Liver (tissue), 9 donors: ENCODE results near the gene PTGIR. TPM values are rescaled to one million over a fixed set of nuclear protein-coding genes. Genes with fewer than 3 reads are reported as not detected.

ENCODE experiments used
- DNase-seq: peaks from one replicate; pipeline ENCODE4 v3.0.0-alpha.2; 2017; ENCODE audit warnings: low spot score
- H3K27ac ChIP-seq, 2 donors: one replicate each; pipeline ENCODE4 v1.7.0; 2013; ENCODE audit warnings: inconsistent platforms in 2 of 2, low read length in 2 of 2, control low read depth in 1 of 2, low read depth in 1 of 2, mild to moderate bottlenecking in 1 of 2
- H3K27me3 ChIP-seq, 4 donors: one replicate each; pipeline versions ENCODE4 v1.6.1 to v1.7.0; 2013; ENCODE audit warnings: low read length in 3 of 4, inconsistent platforms in 1 of 4, mild to moderate bottlenecking in 1 of 4, moderate library complexity in 1 of 4; ENCODE audit not compliant: control insufficient read depth in 4 of 4, insufficient read depth in 4 of 4
- H3K36me3 ChIP-seq, 4 donors: one replicate each; pipeline versions ENCODE4 v1.6.1 to v1.7.0; 2013; ENCODE audit warnings: low read length in 3 of 4, mild to moderate bottlenecking in 3 of 4, low read depth in 1 of 4, moderate library complexity in 1 of 4; ENCODE audit not compliant: control insufficient read depth in 4 of 4, insufficient read depth in 3 of 4
- H3K4me1 ChIP-seq, 4 donors: one replicate each; pipeline versions ENCODE4 v1.6.1 to v1.7.0; 2013; ENCODE audit warnings: low read length in 3 of 4, mild to moderate bottlenecking in 3 of 4, moderate library complexity in 1 of 4; ENCODE audit not compliant: control insufficient read depth in 4 of 4, insufficient read depth in 4 of 4
- H3K4me3 ChIP-seq, 3 donors: one replicate each; pipeline versions ENCODE4 v1.6.1 to v1.7.0; 2013; ENCODE audit warnings: low read length in 3 of 3, control low read depth in 1 of 3, low read depth in 1 of 3, mild to moderate bottlenecking in 1 of 3
- H3K9ac ChIP-seq, 2 donors: one replicate each; pipeline ENCODE4 v1.7.0; 2013; ENCODE audit warnings: low read length in 2 of 2, mild to moderate bottlenecking in 2 of 2, moderate library complexity in 2 of 2, control low read depth in 1 of 2, low read depth in 1 of 2
- H3K9me3 ChIP-seq, 4 donors: one replicate each; pipeline versions ENCODE4 v1.6.1 to v1.7.0; 2013; ENCODE audit warnings: low read length in 3 of 4; ENCODE audit not compliant: control insufficient read depth in 4 of 4
- ATF3 ChIP-seq: IDR thresholded peaks from 2 replicates; pipeline ENCODE4 v1.6.1; 2016; ENCODE audit warnings: antibody characterized with exemption
- CTCF ChIP-seq: fragments of 150-350 bp; IDR thresholded peaks from 2 replicates; pipeline ENCODE4 v1.5.1; 2017; ENCODE audit warnings: improper control_type of control experiment, low read depth, low read length; ENCODE audit not compliant: missing input control
- EGR1 ChIP-seq, 2 donors: IDR thresholded peaks; 2 replicates each; pipeline ENCODE4 v1.6.1; 2016 to 2018; ENCODE audit warnings: antibody characterized with exemption in 2 of 2, low read depth in 2 of 2
- FOXA1 ChIP-seq: IDR thresholded peaks from 2 replicates; pipeline ENCODE4 v1.6.1; 2016; ENCODE audit warnings: antibody characterized with exemption
- FOXA2 ChIP-seq: IDR thresholded peaks from 2 replicates; pipeline ENCODE4 v1.6.1; 2016; ENCODE audit warnings: antibody characterized with exemption
- GABPA ChIP-seq, 2 donors: IDR thresholded peaks in 1 of 2; conservative IDR thresholded peaks in 1 of 2; 2 replicates each; pipeline ENCODE4 v1.6.1; 2016; ENCODE audit warnings: antibody characterized with exemption in 2 of 2, mild to moderate bottlenecking in 1 of 2, moderate library complexity in 1 of 2
- HNF4A ChIP-seq, 2 donors: conservative IDR thresholded peaks; 2 replicates each; pipeline ENCODE4 v1.6.1; 2016; ENCODE audit warnings: antibody characterized with exemption in 2 of 2, mild to moderate bottlenecking in 2 of 2
- HNF4G ChIP-seq: IDR thresholded peaks from 2 replicates; pipeline ENCODE4 v1.6.1; 2016; ENCODE audit warnings: antibody characterized with exemption
- JUND ChIP-seq, 2 donors: IDR thresholded peaks; 2 replicates each; pipeline ENCODE4 v1.6.1; 2016; ENCODE audit warnings: antibody characterized with exemption in 2 of 2
- NR2F2 ChIP-seq: IDR thresholded peaks from 2 replicates; pipeline ENCODE4 v1.6.1; 2016; ENCODE audit warnings: antibody characterized with exemption
- RAD21 ChIP-seq, 2 donors: IDR thresholded peaks; 2 replicates each; pipeline ENCODE4 v1.6.1; 2016; ENCODE audit warnings: antibody characterized with exemption in 2 of 2, mild to moderate bottlenecking in 2 of 2
- REST ChIP-seq: IDR thresholded peaks from 2 replicates; pipeline ENCODE4 v1.6.1; 2016; ENCODE audit warnings: antibody characterized with exemption, mild to moderate bottlenecking
- RXRA ChIP-seq, 2 donors: IDR thresholded peaks; 2 replicates each; pipeline ENCODE4 v1.6.1; 2017 to 2018; ENCODE audit warnings: antibody characterized with exemption in 2 of 2, mild to moderate bottlenecking in 1 of 2
- SP1 ChIP-seq: IDR thresholded peaks from 2 replicates; pipeline ENCODE4 v1.6.1; 2018; ENCODE audit warnings: antibody characterized with exemption, mild to moderate bottlenecking
- TAF1 ChIP-seq: conservative IDR thresholded peaks from 2 replicates; pipeline ENCODE4 v1.6.1; 2016; ENCODE audit warnings: antibody characterized with exemption, mild to moderate bottlenecking
- YY1 ChIP-seq: IDR thresholded peaks from 2 replicates; pipeline ENCODE4 v1.6.1; 2016; ENCODE audit warnings: antibody characterized with exemption, mild to moderate bottlenecking
- ZBTB33 ChIP-seq: IDR thresholded peaks from 2 replicates; pipeline ENCODE4 v1.6.1; 2016; ENCODE audit warnings: antibody characterized with exemption
- WGBS: extraction: QIAGEN DNeasy Blood & Tissue Kit; methylation state at CpG from one replicate; pipeline ENCODE4 v1.1.7; 2013; 5-methylcytosine and 5-hydroxymethylcytosine counted together
- polyA plus RNA-seq, 2 donors: library from polyadenylated mRNA; stranded (reverse) in 1 of 2; unstranded in 1 of 2; fragments of 200-250 nt in 1 of 2; fragments of >200 nt in 1 of 2; fragmentation: Nextera tagmentation in 1 of 2; extraction: Ambion mirVana in 1 of 2; gene quantifications; one replicate each; pipeline versions ENCODE4 v1.2.1 to v1.2.3, GENCODE V29; 2013 to 2015
- total RNA-seq, 2 donors: library from RNA; depleted of rRNA; stranded (reverse); fragments of >200 nt; gene quantifications; one replicate each; pipeline ENCODE4 v1.2.3, GENCODE V29; 2014
- donor health status: healthy.
- donor health status: healthy.
- donor health status: healthy.
- donor health status: healthy.
- donor health status: healthy.

PTGIR gene
- total and polyA plus RNA-seq, 4 donors = 1.4 to 5.9 (median 2.9) TPM

GRCh38 chr19:46648961-46649960, 24.4 kb upstream of the PTGIR start:
- Histone ChIP-seq H3K27me3 (peaks cover 0 to 11% (median 4%) of the 10 kb centered on the region in 4 donors), H3K36me3 (no peaks in the 10 kb centered on the region), H3K4me3 (no peak overlapping the region), H3K4me1 (peaks cover 0 to 2% (median 0%) of the 10 kb centered on the region in 4 donors), H3K9me3 (no peaks in the 10 kb centered on the region), H3K9ac (no peak overlapping the region), H3K27ac (no peak overlapping the region)
- DNase-seq = no peak
- WGBS = 29% methylated on average over 144 of the region's 144 CpGs
- no peak for TF ChIP-seq JUND (IDR thresholded peaks at IDR 0.05)
- TF ChIP-seq HNF4G = no peak
- no peak for TF ChIP-seq GABPA (IDR thresholded peaks at IDR 0.05 in 1 of 2, conservative IDR thresholded peaks at IDR 0.05 in 1 of 2)
- TF ChIP-seq FOXA2 = no peak
- TF ChIP-seq NR2F2 = no peak
- TF ChIP-seq RAD21 (IDR thresholded peaks at IDR 0.05) = no peak
- no peak for TF ChIP-seq REST
- TF ChIP-seq TAF1 = no peak
- TF ChIP-seq ZBTB33 = no peak
- no peak for TF ChIP-seq YY1
- no peak for TF ChIP-seq ATF3
- TF ChIP-seq HNF4A (conservative IDR thresholded peaks at IDR 0.05) = no peak
- TF ChIP-seq SP1 = no peak
- no peak for TF ChIP-seq RXRA (IDR thresholded peaks at IDR 0.05)
- TF ChIP-seq CTCF = no peak
- TF ChIP-seq FOXA1 = no peak
- no peak for TF ChIP-seq EGR1 (IDR thresholded peaks at IDR 0.05; ENCODE audit: low read depth in 2 of 2)
